HG03097 (cell line): ENCODE measurements around the gene KLHDC8B.

ENCODE experiments used
- ATAC-seq: cut with Tn5 transposase; IDR thresholded peaks from one replicate; pipeline ENCODE4 v1.9.1; 2021; ENCODE audit not compliant: unreplicated experiment, low FRiP score

KLHDC8B gene

GRCh38 chr3:49158103-49158709, 13.2 kb upstream of the KLHDC8B start:
- no peak for ATAC-seq

- no peak for ATAC-seq
These were observed 12.6 kb upstream of the KLHDC8B start for GRCh38 chr3:49158792-49159191.

- no peak for ATAC-seq
These were observed 10.2 kb upstream of the KLHDC8B start for GRCh38 chr3:49161197-49161596.

- ATAC-seq: no peak
These were observed 9.4 kb upstream of the KLHDC8B start for GRCh38 chr3:49161808-49162530.

GRCh38 chr3:49162751-49163419, 8.5 kb upstream of the KLHDC8B start:
- no peak for ATAC-seq

- ATAC-seq: no peak
These were observed 7.8 kb upstream of the KLHDC8B start for GRCh38 chr3:49163609-49164008.

- no peak for ATAC-seq
These were observed 6.2 kb upstream of the KLHDC8B start for GRCh38 chr3:49164983-49165720.

- no peak for ATAC-seq
These were observed 5.3 kb upstream of the KLHDC8B start, which contains the start of gene CCDC71 for GRCh38 chr3:49165771-49166751. TSS of gene CCDC71 (minus strand) at chr3:49166331. CDS start at chr3:49164208, 2,123 bp downstream.

- no peak for ATAC-seq
These were observed 4.4 kb upstream of the KLHDC8B start for GRCh38 chr3:49166752-49167556.

GRCh38 chr3:49170744-49171118, 667 bp upstream of the KLHDC8B start:
- no peak for ATAC-seq

GRCh38 chr3:49171775-49172500, 540 bp downstream of the KLHDC8B start:
- ATAC-seq: no peak

GRCh38 chr3:49172551-49173041, 1.2 kb downstream of the KLHDC8B start:
- ATAC-seq: no peak

GRCh38 chr3:49173116-49173791, 1.9 kb downstream of the KLHDC8B start:
- no peak for ATAC-seq

- ATAC-seq: no peak
These were observed 2.4 kb downstream of the KLHDC8B start for GRCh38 chr3:49173792-49174170.

GRCh38 chr3:49174397-49174985, 3.1 kb downstream of the KLHDC8B start:
- no peak for ATAC-seq

- no peak for ATAC-seq
These were observed 4.1 kb downstream of the KLHDC8B start for GRCh38 chr3:49175530-49175929.

- no peak for ATAC-seq
These were observed 5.7 kb downstream of the KLHDC8B start for GRCh38 chr3:49177073-49177472.
